ENCODE measurements around the gene SEMA4G. TPM values are rescaled to one million over a fixed set of nuclear protein-coding genes. Genes with fewer than 3 reads are reported as not detected.
A peak's percentile ranks its signal among the peaks of the same experiment; 100 is the strongest.

Gene SEMA4G
- total RNA-seq, 1 experiment from 2014 or later, result 8.5 TPM

GRCh38 chr10:100998183-100998990 lies 29.1 kb downstream of the SEMA4G start:
- Histone ChIP-seq H3K23ac (ENCODE audit: insufficient read length, low read depth, low read length) (no peak overlapping the region), H2BK15ac (ENCODE audit: low read depth, low read length) (no peak overlapping the region), H3K9ac (ENCODE audit: extremely low read depth, insufficient read length, low read length) (peak overlapping the region; percentile 62), H2BK120ac (ENCODE audit: low read depth, low read length, poor library complexity, severe bottlenecking) (no peak overlapping the region), H3K27me3 (ENCODE audit: insufficient read depth, low read length) (no peaks in the 10 kb centered on the region), H2AK5ac (ENCODE audit: insufficient read length, low read length) (no peak overlapping the region), H2BK5ac (ENCODE audit: insufficient read length, low read length) (no peak overlapping the region), H4K20me1 (ENCODE audit: control insufficient read depth, insufficient read depth, insufficient read length) (no peaks in the 10 kb centered on the region), H4K8ac (replicated peaks; ENCODE audit: insufficient read length, low read depth, low read length) (no peak overlapping the region), H3K9me3 (ENCODE audit: control insufficient read depth, low read depth, low read length) (no peaks in the 10 kb centered on the region), H3K23me2 (ENCODE audit: insufficient read length, low read depth, low read length, poor library complexity, severe bottlenecking) (peaks cover 33% of the 10 kb centered on the region), H4K5ac (ENCODE audit: insufficient read length, low read depth, low read length) (no peak overlapping the region), H3K79me1 (ENCODE audit: insufficient read depth, low read depth, low read length, poor library complexity, severe bottlenecking) (no peaks in the 10 kb centered on the region), H4K91ac (ENCODE audit: insufficient read length, low read depth, low read length) (no peak overlapping the region), H3K4me2 (ENCODE audit: insufficient read depth, insufficient read length, low read length) (peak overlapping the region; percentile 98), H2BK12ac (ENCODE audit: insufficient read length, low read depth, low read length) (no peak overlapping the region), H3K18ac (ENCODE audit: insufficient read length, low read depth, low read length) (peak overlapping the region; percentile 52), H3K4ac (ENCODE audit: low read depth, low read length) (no peak overlapping the region), H3T11ph (ENCODE audit: low read length) (no peak overlapping the region), H3K4me1 (ENCODE audit: insufficient read depth, low read length) (peaks cover 2% of the 10 kb centered on the region; the same call in 1 of the 2 replicates), H2AFZ (ENCODE audit: low read length) (no peak overlapping the region), H3K27ac (ENCODE audit: insufficient read length, low read depth, low read length) (peak overlapping the region; percentile 14), H3K56ac (ENCODE audit: insufficient read length, low read depth, low read length) (no peak overlapping the region), H3K79me2 (ENCODE audit: insufficient read depth, low read length) (no peaks in the 10 kb centered on the region; the same call in 1 of the 2 replicates), H3K14ac (ENCODE audit: insufficient read depth, low read length) (peak overlapping the region; percentile 49; the same call in 1 of the 2 replicates), H2BK20ac (ENCODE audit: low read depth, low read length, poor library complexity, severe bottlenecking) (no peak overlapping the region)
- Mint-ChIP-seq H3K4me1 (peaks cover 35 to 39% of the 10 kb centered on the region in 2 experiments), H3K36me3 (ENCODE audit: insufficient read depth in 1 of 3, low read depth in 3 of 3) (peaks cover 19 to 28% (median 23%) of the 10 kb centered on the region in 3 experiments), H3K27ac (peak overlapping the region; percentile 71 to 90 (median 89)), H3K4me3 (peak overlapping the region; percentile 72 to 84), H3K9me3 (no peaks in the 10 kb centered on the region; a peak in 2 of 5 replicates), H3K27me3 (ENCODE audit: low read depth) (no peaks in the 10 kb centered on the region)
- TF ChIP-seq CTCF (conservative IDR thresholded peaks at IDR 0.05), result no peak
- peak; percentile 80 for DNase-seq
- WGBS (ENCODE audit: extremely low coverage, insufficient read length, low lambda C conversion rate), result no CpG with 5 or more reads among the region's 25 CpGs
